OCI-LY7 (cell line): ENCODE measurements around the gene SH2B2. TPM values are rescaled to one million over a fixed set of nuclear protein-coding genes. Genes with fewer than 3 reads are reported as not detected.

ENCODE experiments used
- BruUV-seq: library from RNA; stranded (reverse); fragments of 400-500 nt; replicated peaks from 2 replicates; lab custom pipeline; 2021; lab: Mats Ljungman, UMichigan
- CTCF ChIA-PET: fragments of 300-600 bp; sonication (Branson Sonifier 250); formaldehyde crosslinking; loops from one replicate; lab custom pipeline; 2022; ENCODE audit warnings: antibody characterized with exemption; ENCODE audit not compliant: unreplicated experiment; lab: Charles Lee
- POLR2A ChIA-PET: fragments of 300-600 bp; sonication (Branson Sonifier 250); formaldehyde crosslinking; loops from one replicate; lab custom pipeline; 2022; ENCODE audit warnings: antibody characterized with exemption; lab: Charles Lee
- DNase-seq: peaks from one replicate; pipeline ENCODE4 v3.0.0-alpha.2; 2015; ENCODE audit warnings: low spot score
- H2AFZ ChIP-seq: fragments of 200-600 bp; sonication (generic), shearing (Covaris generic); 2 replicates; pipeline ENCODE4 v1.6.1; 2014; ENCODE audit warnings: mild to moderate bottlenecking, antibody characterized with exemption, low read length, moderate library complexity
- H3K27ac ChIP-seq: fragments of 200-600 bp; sonication (generic); 2 replicates; pipeline ENCODE4 v1.5.1; 2014; ENCODE audit warnings: mixed run types, low read depth, mild to moderate bottlenecking, moderate library complexity, low read length, inconsistent platforms; ENCODE audit not compliant: poor library complexity, severe bottlenecking
- H3K36me3 ChIP-seq: fragments of 200-600 bp; sonication (generic); 2 replicates; pipeline ENCODE4 v1.6.1; 2014; ENCODE audit warnings: mild to moderate bottlenecking, antibody characterized with exemption, low read length, moderate library complexity, mixed read lengths; ENCODE audit not compliant: insufficient read depth
- H3K4me1 ChIP-seq: fragments of 200-600 bp; sonication (generic); 2 replicates; pipeline ENCODE4 v1.5.1; 2014; ENCODE audit warnings: mild to moderate bottlenecking, low read length; ENCODE audit not compliant: insufficient read depth, poor library complexity, severe bottlenecking
- H3K4me2 ChIP-seq: fragments of 200-600 bp; sonication (generic); 2 replicates; pipeline ENCODE4 v1.6.1; 2014; ENCODE audit warnings: mild to moderate bottlenecking, low read length
- H3K4me3 ChIP-seq: fragments of 200-600 bp; sonication (generic); 2 replicates; pipeline ENCODE4 v1.5.1; 2014; ENCODE audit warnings: mild to moderate bottlenecking, low read depth, low read length; ENCODE audit not compliant: poor library complexity, severe bottlenecking
- H3K79me2 ChIP-seq: fragments of 200-600 bp; sonication (generic); 2 replicates; pipeline ENCODE4 v1.6.1; 2016; ENCODE audit warnings: low read depth, mild to moderate bottlenecking, low read length, moderate library complexity, mixed read lengths; ENCODE audit not compliant: insufficient read depth
- H3K9me2 ChIP-seq: fragments of 200-600 bp; sonication (generic); 2 replicates; pipeline ENCODE4 v1.6.1; 2016; ENCODE audit warnings: mild to moderate bottlenecking, low read length, mixed read lengths; ENCODE audit not compliant: insufficient read depth
- H3K9me3 ChIP-seq: fragments of 200-600 bp; sonication (generic); 2 replicates; pipeline ENCODE4 v1.6.1; 2014; ENCODE audit warnings: mild to moderate bottlenecking, mixed run types, low read length, mixed read lengths
- H4K20me1 ChIP-seq: fragments of 200-600 bp; sonication (generic); 2 replicates; pipeline ENCODE4 v1.6.1; 2014; ENCODE audit warnings: mild to moderate bottlenecking, antibody characterized with exemption, low read length, moderate library complexity, mixed read lengths; ENCODE audit not compliant: insufficient read depth
- EZH2phosphoT487 ChIP-seq: fragments of 200-600 bp; sonication (generic); IDR thresholded peaks from 2 replicates; pipeline ENCODE4 v1.6.1; 2018; ENCODE audit warnings: low read depth, borderline replicate concordance, mild to moderate bottlenecking, mixed run types, antibody characterized with exemption, low read length, moderate library complexity, mixed read lengths
- intact Hi-C: fragments of 100-400 bp; cut with micrococcal nuclease; formaldehyde crosslinking; loops from one replicate; pipeline ENCODE4 v1.10.0; 2022; ENCODE audit not compliant: unreplicated experiment
- total RNA-seq, 2 experiments: library from RNA; depleted of rRNA in 1 of 2; stranded (reverse); fragments of >200 nt in 1 of 2; shearing (Covaris generic) in 1 of 2; gene quantifications; 2 replicates each; pipeline ENCODE4 v1.2.3, GENCODE V29; 2014 to 2022
- TF ChIP-seq, protein P1 (sequence below): fragments of 200-600 bp; sonication (generic); conservative IDR thresholded peaks from 2 replicates; pipeline ENCODE4 v1.5.1; 2014; ENCODE audit warnings: mild to moderate bottlenecking, antibody characterized with exemption, low read length, moderate library complexity, mixed read lengths

The SH2B2 gene
- total RNA-seq, 2 experiments from 2014 or later, result 42.0 to 131 TPM

DNA sequence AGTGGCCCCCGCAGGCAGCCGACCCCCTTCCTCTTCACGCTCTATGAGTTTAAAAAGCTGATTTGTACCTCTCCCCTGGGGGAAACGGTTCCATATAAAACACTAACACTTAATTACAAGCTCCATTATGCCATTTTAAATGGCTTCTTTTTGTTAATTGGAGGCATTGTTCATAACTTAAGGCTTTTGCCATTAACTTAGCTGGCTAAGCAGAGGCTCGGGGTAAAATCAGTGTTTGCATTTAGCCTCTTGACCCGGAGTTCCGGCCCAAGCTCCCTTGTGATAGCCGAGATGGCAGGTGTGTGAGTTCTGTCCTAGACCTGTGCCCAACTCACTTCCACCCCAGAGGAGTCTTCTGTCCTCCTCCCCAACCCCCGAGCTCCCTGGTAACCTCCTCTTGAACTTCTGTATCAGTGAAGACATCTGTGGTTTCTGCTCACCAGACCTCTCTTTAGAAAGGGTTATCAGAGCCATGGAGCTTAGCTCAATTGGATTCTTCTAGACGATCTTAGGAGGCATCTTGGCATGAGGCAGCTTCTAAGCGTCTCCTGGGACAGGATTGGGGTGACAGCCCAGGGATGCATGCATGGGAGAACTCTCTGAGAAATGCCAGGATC lies 34.2 kb upstream of the SH2B2 start:
- H3K36me3 ChIP-seq, result peaks cover 72% of the 10 kb centered on the region
- no peaks in the 10 kb centered on the region for H3K9me2 ChIP-seq
- no peaks in the 10 kb centered on the region for H3K9me3 ChIP-seq
- H4K20me1 ChIP-seq, result no peaks in the 10 kb centered on the region
- DNase-seq, result no peak
- H3K4me2 ChIP-seq, result peak overlapping the region; percentile 68; the same call in 1 of the 2 replicates
- no peak overlapping the region for H3K4me3 ChIP-seq
- H3K27ac ChIP-seq, result peak overlapping the region; percentile 50
- no peak for TF ChIP-seq EZH2phosphoT487
- TF ChIP-seq, protein P1, sequence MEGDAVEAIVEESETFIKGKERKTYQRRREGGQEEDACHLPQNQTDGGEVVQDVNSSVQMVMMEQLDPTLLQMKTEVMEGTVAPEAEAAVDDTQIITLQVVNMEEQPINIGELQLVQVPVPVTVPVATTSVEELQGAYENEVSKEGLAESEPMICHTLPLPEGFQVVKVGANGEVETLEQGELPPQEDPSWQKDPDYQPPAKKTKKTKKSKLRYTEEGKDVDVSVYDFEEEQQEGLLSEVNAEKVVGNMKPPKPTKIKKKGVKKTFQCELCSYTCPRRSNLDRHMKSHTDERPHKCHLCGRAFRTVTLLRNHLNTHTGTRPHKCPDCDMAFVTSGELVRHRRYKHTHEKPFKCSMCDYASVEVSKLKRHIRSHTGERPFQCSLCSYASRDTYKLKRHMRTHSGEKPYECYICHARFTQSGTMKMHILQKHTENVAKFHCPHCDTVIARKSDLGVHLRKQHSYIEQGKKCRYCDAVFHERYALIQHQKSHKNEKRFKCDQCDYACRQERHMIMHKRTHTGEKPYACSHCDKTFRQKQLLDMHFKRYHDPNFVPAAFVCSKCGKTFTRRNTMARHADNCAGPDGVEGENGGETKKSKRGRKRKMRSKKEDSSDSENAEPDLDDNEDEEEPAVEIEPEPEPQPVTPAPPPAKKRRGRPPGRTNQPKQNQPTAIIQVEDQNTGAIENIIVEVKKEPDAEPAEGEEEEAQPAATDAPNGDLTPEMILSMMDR, result no peak
- H2AFZ ChIP-seq, result no peak overlapping the region
- ChIA-PET CTCF (no interaction called here), POLR2A (interaction anchor here (0.6 to 1.2 kb wide), 2 partner anchors 12 to 352 kb away, joined by 3 to 4 read pairs; no protein-coding TSS in a partner anchor)
- BruUV-seq, result no TSS peak
- H3K4me1 ChIP-seq, result peaks cover 24% of the 10 kb centered on the region
- intact Hi-C loops, result no loop called here
- H3K79me2 ChIP-seq, result peaks cover 13% of the 10 kb centered on the region; the same call in 1 of the 2 replicates

DNA sequence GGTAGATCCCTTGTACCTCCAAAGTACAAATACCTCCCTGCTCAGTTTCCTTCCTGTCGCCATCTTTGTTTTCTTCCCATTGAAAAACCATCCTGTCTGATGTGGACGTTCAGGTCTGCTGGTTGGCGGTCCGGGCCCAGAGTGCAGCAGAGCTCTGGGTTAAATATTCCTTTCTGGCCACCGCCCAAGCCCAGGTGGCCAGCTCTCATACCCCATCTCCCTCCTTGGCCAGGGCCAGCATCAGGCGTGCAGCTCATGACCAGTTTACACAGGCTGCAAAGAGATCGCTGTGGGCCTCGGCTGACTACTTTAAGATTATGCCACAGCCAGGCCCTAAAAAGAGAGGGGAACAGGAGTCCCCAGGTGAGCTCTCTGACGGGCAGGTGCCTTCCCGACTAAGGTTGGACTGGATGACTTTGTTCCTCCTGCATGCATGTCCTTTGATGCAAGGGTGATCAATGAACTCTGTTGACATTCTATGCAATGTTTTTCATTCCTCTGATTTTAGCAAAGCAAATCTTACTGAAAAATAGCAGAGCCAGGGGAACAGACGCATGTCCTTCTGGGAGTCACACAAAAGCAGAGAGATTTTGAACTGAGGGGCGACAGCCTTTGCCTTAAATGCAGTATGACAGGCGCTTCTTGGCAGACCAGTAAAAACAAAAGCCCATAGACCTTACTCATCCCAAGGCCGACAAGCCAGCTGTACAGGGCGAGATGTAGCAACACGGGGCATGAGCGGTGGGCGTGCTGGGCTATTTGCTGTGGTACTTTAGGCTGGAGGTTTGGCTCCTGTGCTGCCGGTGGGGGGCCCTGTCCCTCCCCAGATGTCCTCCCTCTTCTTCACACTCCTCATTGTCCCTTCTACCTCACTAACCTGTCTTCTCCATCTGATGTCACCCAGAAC lies 33.3 kb upstream of the SH2B2 start:
- peaks cover 69% of the 10 kb centered on the region for H3K36me3 ChIP-seq
- peaks cover 13% of the 10 kb centered on the region; the same call in 1 of the 2 replicates for H3K79me2 ChIP-seq
- ChIA-PET CTCF (no interaction called here), POLR2A (interaction anchor here (0.7 to 1.2 kb wide), 2 partner anchors 13 to 443 kb away, joined by 3 to 4 read pairs; no protein-coding TSS in a partner anchor)
- H3K4me1 ChIP-seq, result peaks cover 24% of the 10 kb centered on the region
- TF ChIP-seq, protein P1, result no peak
- TF ChIP-seq EZH2phosphoT487, result no peak
- no peak overlapping the region for H2AFZ ChIP-seq
- H4K20me1 ChIP-seq, result no peaks in the 10 kb centered on the region
- H3K9me2 ChIP-seq, result no peaks in the 10 kb centered on the region
- no peak overlapping the region for H3K4me2 ChIP-seq
- no TSS peak for BruUV-seq
- H3K27ac ChIP-seq, result no peak overlapping the region
- H3K9me3 ChIP-seq, result no peaks in the 10 kb centered on the region
- no peak for DNase-seq
- intact Hi-C loops, result no loop called here
- no peak overlapping the region for H3K4me3 ChIP-seq
